HG03460 (cell line): ENCODE data around the gene ZNF528.

Experiments
- ATAC-seq: cut with Tn5 transposase; IDR thresholded peaks from one replicate; pipeline ENCODE4 v1.9.1; 2021; ENCODE audit not compliant: unreplicated experiment

The ZNF528 gene

DNA sequence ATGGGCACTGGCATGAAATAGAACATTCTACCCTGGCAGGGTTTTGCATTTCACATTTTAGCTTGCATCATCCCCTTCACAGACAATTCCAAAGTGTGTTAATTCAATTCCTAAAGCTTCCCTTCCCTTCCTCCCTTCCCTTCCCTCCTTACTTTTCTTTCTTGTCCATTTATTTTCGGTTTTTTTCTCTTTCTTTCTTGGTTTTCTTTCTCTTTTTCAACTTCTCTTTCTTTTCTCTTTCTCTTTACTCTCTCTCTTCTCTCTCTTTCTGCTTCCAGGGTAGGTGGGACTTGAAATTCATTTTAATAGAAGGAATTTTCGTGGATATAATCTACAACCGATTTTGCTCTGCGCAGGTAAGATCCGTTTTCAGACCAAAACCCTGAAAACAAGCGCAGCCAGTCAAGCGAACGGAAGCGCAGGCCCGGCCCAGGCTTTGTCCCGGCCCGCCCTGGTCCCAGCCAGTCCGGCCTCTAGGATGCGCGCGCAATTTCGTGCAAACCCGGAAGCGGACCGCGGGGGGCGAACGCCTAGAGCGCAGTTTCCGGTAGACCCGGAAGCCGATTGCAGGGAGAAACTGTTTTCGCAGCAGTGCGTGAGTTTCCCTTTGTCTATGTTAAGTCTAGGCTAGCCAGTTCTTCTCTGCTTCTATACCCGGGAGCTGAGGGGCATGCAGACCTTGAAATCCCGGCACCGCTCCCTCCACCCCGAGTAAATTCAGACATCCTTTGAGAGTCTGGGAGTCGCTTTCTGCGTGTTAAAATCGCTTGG lies at the start of gene ZNF528:
ZNF528 (plus strand) TSS at position 540 of the 771 bp plus-strand sequence. CDS start 4,165 bp downstream, outside the sequence.
- no peak for ATAC-seq

DNA sequence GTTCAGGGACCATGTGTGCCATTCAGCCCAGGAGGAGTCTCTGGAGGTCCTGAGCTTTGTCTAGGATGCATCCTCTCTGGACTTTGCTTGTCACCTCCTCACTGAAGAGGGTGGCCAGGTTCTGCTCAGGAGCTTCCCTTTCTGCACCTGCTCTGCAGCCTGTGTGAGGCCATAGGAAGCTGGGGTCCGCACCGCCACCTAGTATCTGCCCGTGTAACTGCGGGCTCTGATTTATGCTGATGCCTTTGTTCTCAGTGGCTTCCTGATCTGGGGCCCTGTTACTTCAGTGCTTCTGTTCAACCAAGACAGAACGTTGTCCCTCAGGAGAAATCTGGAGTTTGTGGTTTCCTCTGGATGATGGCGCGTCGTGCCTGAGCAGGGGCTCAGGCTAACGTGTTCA lies 46.1 kb upstream of the ZNF528 start:
- ATAC-seq, result no peak

DNA sequence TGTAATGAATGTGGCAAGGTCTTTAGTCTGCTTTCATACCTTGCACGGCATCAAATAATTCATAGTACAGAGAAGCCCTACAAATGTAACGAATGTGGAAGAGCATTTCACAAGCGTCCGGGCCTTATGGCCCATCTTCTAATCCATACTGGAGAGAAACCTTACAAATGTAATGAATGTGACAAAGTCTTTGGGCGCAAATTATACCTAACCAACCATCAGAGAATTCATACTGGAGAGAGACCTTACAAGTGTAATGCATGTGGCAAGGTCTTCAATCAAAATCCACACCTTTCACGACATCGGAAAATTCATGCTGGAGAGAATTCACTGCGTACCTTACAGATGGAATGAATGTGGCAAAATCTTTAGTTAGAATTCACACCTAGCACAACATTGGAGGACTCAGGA lies 31.2 kb upstream of the ZNF528 start:
- no peak for ATAC-seq

DNA sequence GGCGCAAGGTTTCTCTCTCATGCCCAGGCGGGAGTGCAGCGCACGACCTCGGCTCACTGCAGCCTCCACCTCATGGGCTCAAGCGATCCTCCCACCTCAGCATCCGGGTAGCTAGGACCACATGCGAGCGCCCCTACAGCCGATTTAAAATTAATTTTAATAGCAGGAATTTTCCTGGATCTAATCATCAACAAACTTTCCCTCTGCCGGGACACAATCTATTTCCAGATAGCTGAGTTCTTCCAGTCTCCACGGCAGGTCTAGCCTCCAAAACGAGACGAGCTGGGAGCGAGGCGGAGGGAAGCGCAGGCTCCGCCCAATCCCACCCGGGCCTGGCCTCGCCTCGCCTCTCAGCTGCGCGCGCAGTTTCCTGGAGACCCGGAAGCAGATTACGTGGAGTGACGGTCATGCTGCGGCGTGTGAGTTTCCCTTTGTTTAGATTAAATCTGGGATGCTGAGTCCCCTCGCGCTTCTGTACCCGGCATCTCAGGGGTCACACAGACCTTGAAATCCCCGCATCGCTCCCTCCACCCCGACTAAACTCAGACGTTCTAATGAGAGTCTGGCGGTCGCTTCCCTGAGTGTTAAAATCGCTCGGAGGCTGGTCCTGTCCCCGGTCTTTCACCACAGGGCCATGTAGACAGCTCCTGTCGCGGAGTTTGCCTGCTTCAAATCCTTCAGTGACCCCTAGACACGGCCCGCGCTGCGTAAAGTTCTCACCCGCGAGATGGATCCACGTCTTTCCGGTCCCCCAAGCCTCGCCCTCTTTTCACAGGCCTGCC lies 27.9 kb upstream of the ZNF528 start, which contains the start of gene ZNF880:
ZNF880 (plus strand) TSS at position 365 of the 782 bp plus-strand sequence; CDS start at position 408, 43 bp downstream.
- peak; percentile 90 for ATAC-seq

DNA sequence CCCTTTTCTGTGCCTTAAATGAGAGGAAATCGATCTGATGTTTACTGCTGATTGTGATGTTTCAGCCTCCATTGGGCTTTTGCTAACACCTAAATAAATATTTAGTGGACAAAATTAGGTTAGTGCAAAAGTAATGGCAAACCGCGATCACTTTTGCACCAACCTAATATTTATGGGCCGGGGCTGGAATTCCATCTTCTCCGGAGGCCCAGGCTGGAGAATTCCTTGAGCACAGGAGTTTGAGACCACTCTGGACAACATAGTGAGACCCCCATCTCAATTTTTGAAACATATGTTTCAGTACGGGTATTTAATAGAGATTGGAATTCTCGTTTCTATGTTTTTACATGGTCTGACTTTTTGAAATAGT lies 27.3 kb upstream of the ZNF528 start:
- ATAC-seq, result no peak

DNA sequence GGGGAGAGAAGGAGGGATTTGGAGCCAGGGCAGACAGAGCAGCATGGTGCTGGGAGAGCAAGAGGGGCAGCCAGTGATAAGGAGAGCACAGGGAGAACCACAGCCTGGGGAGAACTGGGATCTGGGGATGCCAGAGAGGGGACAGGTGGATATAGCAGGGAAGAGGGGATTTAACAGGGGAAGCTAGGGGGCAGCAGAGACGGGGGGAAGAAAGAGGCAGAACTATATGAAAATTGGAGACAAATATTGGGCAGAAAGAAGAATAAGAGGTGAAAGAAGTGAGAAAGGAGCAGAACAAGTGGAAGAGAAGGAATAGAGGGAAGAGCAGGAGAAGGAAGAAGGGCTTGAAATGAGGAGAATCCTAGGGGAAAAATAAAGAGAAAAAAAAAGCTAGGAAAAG lies 6.5 kb upstream of the ZNF528 start:
- ATAC-seq, result no peak

DNA sequence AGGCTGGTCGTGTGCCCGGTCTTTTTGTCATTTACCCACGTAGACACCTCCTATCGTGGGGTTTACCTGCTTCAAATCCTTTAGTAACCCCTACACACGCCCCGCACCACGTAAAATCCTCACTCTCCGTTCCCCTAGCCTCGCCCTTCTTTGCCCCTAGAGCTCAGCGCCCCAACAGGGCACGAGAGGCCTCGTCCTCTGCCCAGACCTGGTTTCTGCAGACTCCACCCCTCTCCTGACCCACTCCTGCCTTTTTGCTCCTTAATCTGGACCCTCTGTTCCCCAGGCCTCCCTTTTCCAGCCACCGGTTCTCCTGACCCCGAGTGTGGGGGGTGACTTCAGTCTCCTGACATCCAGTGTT lies 412 bp downstream of the ZNF528 start:
- ATAC-seq, result no peak

DNA sequence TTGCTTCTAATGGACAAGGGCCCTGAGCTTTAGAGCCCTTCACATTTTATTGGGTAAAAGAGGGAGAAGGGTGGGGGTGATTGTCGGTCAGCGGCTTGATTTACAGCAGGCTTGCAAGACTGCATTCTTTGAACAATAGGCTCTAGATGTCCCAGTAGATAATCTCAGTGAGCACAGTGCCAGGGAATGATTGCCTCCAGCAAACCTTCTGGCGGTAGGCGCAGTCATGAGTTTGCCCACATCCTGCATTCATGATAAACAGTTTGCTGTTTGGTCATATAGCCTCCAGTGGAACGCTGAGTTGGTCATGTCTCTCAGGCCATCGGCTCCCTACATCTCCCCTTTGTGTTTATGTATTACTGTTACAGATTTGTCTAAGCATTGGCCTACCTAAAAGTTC lies 12.6 kb downstream of the ZNF528 start:
- no peak for ATAC-seq

DNA sequence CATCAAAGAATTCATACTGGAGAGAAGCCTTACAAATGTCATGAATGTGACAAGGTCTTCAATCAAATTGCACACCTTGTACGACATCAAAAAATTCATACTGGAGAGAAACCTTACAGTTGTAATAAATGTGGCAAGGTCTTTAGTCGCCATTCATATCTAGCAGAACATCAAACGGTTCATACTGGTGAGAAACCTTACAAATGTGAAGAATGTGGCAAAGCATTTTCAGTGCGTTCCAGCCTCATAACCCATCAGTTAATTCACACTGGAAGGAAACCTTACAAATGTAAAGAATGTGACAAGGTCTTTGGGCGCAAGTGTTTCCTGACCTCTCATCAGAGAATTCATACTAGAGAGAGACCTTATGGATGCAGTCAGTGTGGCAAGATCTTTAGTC lies 18.1 kb downstream of the ZNF528 start:
- no peak for ATAC-seq

DNA sequence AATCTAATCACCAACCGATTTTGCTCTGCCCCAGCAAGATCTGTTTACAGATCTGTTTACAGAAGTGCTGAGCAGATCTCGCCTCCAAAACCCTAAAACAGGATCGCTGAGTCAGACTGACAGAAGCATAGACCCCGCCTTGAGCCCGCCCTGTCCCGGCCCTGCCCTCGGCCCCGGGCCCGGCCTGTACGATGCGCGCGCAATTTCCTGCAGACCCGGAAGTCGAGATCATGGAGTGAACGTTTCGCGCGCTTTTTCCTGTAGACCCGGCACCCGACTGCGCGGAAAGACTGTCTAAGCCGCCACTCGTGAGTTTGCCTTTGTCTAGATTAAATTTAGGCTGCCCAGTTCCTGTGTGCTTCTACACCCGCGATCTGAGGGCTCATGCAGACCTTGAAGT lies 31.3 kb downstream of the ZNF528 start, which contains the start of gene ZNF534:
ZNF534 (plus strand) TSS at position 212 of the 400 bp plus-strand sequence. CDS start 2,327 bp downstream, outside the sequence.
- ATAC-seq, result no peak

DNA sequence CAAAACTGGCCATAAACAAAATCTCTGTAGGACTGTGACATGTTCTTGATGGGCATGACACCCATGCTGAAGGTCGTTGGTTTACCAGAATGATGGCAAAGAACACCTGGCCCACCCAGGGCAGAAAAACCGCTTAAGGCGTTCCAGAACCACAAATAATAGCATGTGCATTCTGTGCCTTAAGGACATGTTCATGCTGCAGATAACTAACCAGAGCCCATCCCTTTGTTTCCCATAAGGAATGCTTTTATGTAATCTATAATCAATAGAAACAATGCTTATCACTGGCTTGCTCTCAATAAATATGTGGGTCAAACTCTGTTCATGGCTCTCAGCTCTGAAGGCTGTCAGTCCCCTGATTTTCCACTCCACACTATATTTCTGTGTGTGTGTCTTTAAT lies 44.5 kb downstream of the ZNF528 start:
- ATAC-seq, result no peak

DNA sequence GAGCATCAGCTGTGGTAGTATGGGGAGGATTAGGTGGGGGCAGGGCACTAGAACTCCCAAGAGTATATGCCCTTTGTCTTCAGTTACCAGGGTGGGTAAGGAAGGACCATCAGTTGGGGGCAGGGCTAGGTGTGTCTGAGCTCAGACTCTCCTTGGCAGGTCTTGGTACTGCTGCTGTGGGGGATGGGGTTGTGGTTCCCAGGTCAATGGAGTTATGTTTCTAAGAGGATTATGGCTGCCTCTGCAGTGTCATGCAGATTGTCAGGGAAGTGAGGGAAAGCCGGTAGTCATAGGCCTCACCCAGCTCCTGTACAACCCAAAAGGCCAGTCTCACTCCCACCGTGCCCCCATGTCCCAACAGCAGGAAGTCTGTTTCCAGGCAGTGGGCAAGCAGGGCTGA lies 46.9 kb downstream of the ZNF528 start:
- ATAC-seq, result no peak

DNA sequence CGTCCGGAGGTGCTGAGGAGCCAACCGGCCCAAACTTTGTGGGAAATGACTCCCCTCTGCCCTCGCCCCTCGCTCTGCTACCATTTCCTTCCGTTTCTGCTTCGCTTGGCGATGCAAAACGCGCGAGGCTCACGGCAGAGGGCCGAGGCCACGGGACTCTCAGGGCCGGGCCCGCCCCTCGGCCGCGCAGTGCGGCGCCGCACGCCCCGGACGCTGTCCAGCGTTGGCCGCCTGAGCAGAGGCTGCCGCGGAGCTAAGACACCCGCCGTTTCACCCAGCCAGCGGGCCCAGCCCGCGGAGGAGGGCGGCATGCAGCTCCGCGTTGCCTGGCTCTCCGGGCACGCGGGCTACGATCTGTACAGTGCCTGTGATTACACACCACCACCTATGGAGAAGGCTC lies 53.6 kb downstream of the ZNF528 start:
- no peak for ATAC-seq

DNA sequence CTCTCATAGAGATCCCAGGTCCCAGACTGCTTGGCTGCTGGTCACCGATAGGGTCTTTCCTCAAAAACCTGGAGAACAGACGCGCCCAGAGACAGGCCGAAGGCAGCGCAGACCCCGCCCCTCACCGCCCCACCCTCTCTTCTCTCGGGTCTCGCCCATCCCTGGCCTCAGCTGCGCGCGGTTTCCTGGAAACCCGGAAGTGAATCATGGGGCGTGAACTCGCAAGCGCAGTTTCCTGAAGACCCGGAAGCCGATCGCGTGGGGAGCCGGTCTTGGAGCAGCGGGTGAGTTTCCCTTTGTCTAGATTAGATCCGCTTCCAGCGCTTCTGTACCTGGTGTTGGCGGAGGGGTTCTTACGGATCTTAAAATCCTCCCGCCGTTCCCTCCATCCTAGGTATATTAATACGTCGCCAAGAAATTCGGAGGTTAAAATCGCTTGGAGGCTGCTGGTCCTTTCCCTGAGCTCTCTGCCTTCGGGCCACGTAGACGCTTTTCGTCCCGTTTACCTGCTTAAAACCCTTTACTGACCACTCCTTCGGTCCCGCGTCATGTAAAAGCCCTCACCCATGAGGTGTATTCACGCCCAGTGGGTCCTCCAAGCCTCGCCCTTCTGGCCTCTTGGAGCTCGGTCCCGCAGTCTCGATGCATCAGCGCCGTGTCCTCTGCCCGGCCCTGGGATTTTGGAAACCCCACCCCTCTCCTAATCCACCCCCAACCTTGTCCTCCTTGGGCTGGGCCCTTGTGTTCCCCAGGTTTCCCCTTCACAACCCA lies 55.9 kb downstream of the ZNF528 start, which contains the start of gene ZNF578:
ZNF578 (plus strand) TSS at position 230 of the 771 bp plus-strand sequence. CDS start 48,293 bp downstream, outside the sequence.
- ATAC-seq, result no peak

DNA sequence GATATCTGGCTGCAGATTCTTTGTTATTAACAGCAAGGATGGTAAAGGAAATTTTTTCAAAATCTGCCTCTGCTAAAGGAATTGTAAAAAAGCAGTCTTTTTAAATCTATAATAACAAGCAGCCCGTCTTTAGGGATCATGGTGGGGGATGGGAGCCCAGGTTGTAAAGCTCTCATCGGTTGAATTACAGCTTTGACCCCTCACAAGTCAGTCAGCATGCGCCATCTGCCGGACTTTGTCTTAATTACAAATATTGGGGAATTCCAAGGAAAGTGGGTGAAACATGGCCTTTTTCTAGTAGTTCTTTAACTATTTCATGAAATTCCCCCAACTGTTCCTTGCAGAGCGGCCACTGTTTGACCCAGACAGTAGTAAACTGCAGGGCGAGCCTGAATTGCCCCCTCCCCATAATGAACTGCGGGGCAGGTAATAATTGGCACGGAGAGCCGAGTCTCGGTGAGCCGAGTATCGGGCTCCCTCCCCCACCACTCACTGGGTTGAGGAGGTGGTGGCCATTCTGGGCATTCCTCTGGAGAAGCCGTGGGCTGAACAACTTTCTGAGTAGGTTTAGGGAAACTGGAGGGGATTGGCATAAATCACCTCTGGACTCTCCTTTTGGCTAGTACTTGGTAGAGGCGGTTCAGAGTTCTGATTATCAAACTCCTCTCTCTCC lies 67.3 kb downstream of the ZNF528 start:
- ATAC-seq, result no peak
